Esophagus squamous epithelium (tissue), 5 donors: ENCODE measurements around the gene HES2. TPM values are rescaled to one million over a fixed set of nuclear protein-coding genes. Genes with fewer than 3 reads are reported as not detected.

Source experiments
- DNase-seq: peaks from one replicate; lab custom pipeline; 2025; lab: John Stamatoyannopoulos, UW
- H3K27ac ChIP-seq, 4 donors: fragments of 200-600 bp; sonication (generic); one replicate each; pipeline ENCODE4 v1.5.1; 2016 to 2019; ENCODE audit warnings: mild to moderate bottlenecking in 1 of 4
- H3K27me3 ChIP-seq, 4 donors: fragments of 200-600 bp; sonication (generic); 1 replicate in 3 of 4; 2 replicates in 1 of 4; pipeline versions ENCODE4 v1.5.1 to v1.6.0; 2017 to 2021; ENCODE audit warnings: antibody characterized with exemption in 1 of 4
- H3K36me3 ChIP-seq, 3 donors: fragments of 200-600 bp; sonication (generic); one replicate each; pipeline ENCODE4 v1.5.1; 2016 to 2019
- H3K4me1 ChIP-seq, 3 donors: fragments of 200-600 bp; sonication (generic); one replicate each; pipeline ENCODE4 v1.5.1; 2017 to 2019
- H3K4me3 ChIP-seq, 4 donors: fragments of 200-600 bp; sonication (generic); 1 replicate in 3 of 4; 2 replicates in 1 of 4; pipeline ENCODE4 v1.5.1; 2016 to 2019; ENCODE audit warnings: mild to moderate bottlenecking in 2 of 4, moderate library complexity in 1 of 4
- H3K9me3 ChIP-seq, 3 donors: fragments of 200-600 bp; sonication (generic); one replicate each; pipeline ENCODE4 v1.5.1; 2016 to 2019
- CTCF ChIP-seq, 6 experiments: fragments of 450-650 bp in 4 of 6; fragments of 200-600 bp in 2 of 6; sonication (generic) in 2 of 6; IDR thresholded peaks; one replicate each; pipeline ENCODE4 v1.5.1; 2016 to 2019; ENCODE audit warnings: antibody characterized with exemption in 6 of 6, mild to moderate bottlenecking in 4 of 6, moderate library complexity in 4 of 6
- POLR2A ChIP-seq, 4 donors: fragments of 450-650 bp; IDR thresholded peaks; one replicate each; pipeline ENCODE4 v1.6.1; 2017; ENCODE audit warnings: antibody characterized with exemption in 4 of 4, mild to moderate bottlenecking in 4 of 4, moderate library complexity in 3 of 4
- WGBS, 2 donors: methylation state at CpG; one replicate each; pipeline ENCODE4 v1.1.5; 2018; 5-methylcytosine and 5-hydroxymethylcytosine counted together
- intact Hi-C: fragments of 100-400 bp; cut with DNase I; formaldehyde crosslinking; loops from one replicate; pipeline ENCODE4 v1.15.0; 2022
- total RNA-seq, 4 donors: library from RNA; depleted of rRNA; stranded (reverse); fragments of >200 nt; gene quantifications; one replicate each; pipeline ENCODE4 v1.1.0, GENCODE V29; 2016
- donor health status: DM: yes; HTN: yes; CAD: no.

HES2 gene
- total RNA-seq, 4 donors from 2014 or later: 40.5 to 51.9 (median 50.2) TPM

- WGBS, 2 donors: 94% methylated on average over 4 of the region's 5 CpGs; no CpG with 5 or more reads in 1 of the 2 donors
- no peak for DNase-seq
- no peak overlapping the region for H3K4me3 ChIP-seq
- H3K27me3 ChIP-seq: peaks cover 0 to 32% (median 0%) of the 10 kb centered on the region in 4 donors
- intact Hi-C loops: no loop called here
- TF ChIP-seq CTCF (IDR thresholded peaks at IDR 0.05): no peak
- no peak for TF ChIP-seq POLR2A (IDR thresholded peaks at IDR 0.05)
- H3K36me3 ChIP-seq: peaks cover 30 to 99% (median 46%) of the 10 kb centered on the region in 3 donors
- H3K9me3 ChIP-seq: no peaks in the 10 kb centered on the region
- H3K27ac ChIP-seq: no peak overlapping the region
- peaks cover 4 to 12% (median 9%) of the 10 kb centered on the region in 3 donors for H3K4me1 ChIP-seq
These were observed 47.0 kb upstream of the HES2 start for GRCh38 chr1:6466751-6467150.

- intact Hi-C loops: no loop called here
- 50% methylated on average over 4 of the region's 43 CpGs; no CpG with 5 or more reads in 1 of the 2 donors for WGBS, 2 donors
- Histone ChIP-seq H3K27me3 (peaks cover 0 to 39% (median 0%) of the 10 kb centered on the region in 4 donors), H3K27ac (peak within 1 kb of the TSS in 2 of 4 donors; percentile 33 to 39), H3K4me1 (peaks cover 2 to 12% (median 6%) of the 10 kb centered on the region in 3 donors), H3K9me3 (no peaks in the 10 kb centered on the region), H3K36me3 (peaks cover 26 to 100% (median 45%) of the 10 kb centered on the region in 3 donors), H3K4me3 (peak within 1 kb of the TSS; percentile 7 to 37 (median 24))
- no peak for TF ChIP-seq CTCF (IDR thresholded peaks at IDR 0.05)
- no peak for TF ChIP-seq POLR2A (IDR thresholded peaks at IDR 0.05)
- no peak for DNase-seq
These were observed 46.3 kb upstream of the HES2 start, which contains the start of gene TNFRSF25 for GRCh38 chr1:6466023-6466422. Gene TNFRSF25 (minus strand): TSS chr1:6466173. CDS start chr1:6466107, 66 bp downstream.

- Histone ChIP-seq H3K36me3 (peaks cover 23 to 100% (median 40%) of the 10 kb centered on the region in 3 donors), H3K4me3 (peak overlapping the region; percentile 7 to 37 (median 24)), H3K27ac (peak overlapping the region in 2 of 4 donors; percentile 33 to 39), H3K27me3 (peaks cover 0 to 42% (median 0%) of the 10 kb centered on the region in 4 donors), H3K9me3 (no peaks in the 10 kb centered on the region), H3K4me1 (peaks cover 0 to 13% (median 10%) of the 10 kb centered on the region in 3 donors)
- TF ChIP-seq CTCF (IDR thresholded peaks at IDR 0.05): no peak
- intact Hi-C loops: no loop called here
- DNase-seq: no peak
- 60% methylated on average over 1 to 3 of the region's 21 CpGs for WGBS, 2 donors
These were observed 45.8 kb upstream of the HES2 start for GRCh38 chr1:6465461-6466005.

GRCh38 chr1:6464915-6465314, 45.2 kb upstream of the HES2 start:
- H3K9me3 ChIP-seq: no peaks in the 10 kb centered on the region
- H3K4me1 ChIP-seq: peaks cover 0 to 19% (median 14%) of the 10 kb centered on the region in 3 donors
- DNase-seq: no peak
- 86% methylated on average over 5 of the region's 5 CpGs; no CpG with 5 or more reads in 1 of the 2 donors for WGBS, 2 donors
- peak overlapping the region in 2 of 4 donors; percentile 33 to 39 for H3K27ac ChIP-seq
- peaks cover 0 to 49% (median 0%) of the 10 kb centered on the region in 4 donors for H3K27me3 ChIP-seq
- H3K4me3 ChIP-seq: peak overlapping the region in 3 of 4 donors; percentile 23 to 37 (median 26)
- H3K36me3 ChIP-seq: peaks cover 16 to 100% (median 34%) of the 10 kb centered on the region in 3 donors
- intact Hi-C loops: no loop called here
- no peak for TF ChIP-seq CTCF (IDR thresholded peaks at IDR 0.05)
- no peak for TF ChIP-seq POLR2A (IDR thresholded peaks at IDR 0.05)

GRCh38 chr1:6464514-6464836, 44.8 kb upstream of the HES2 start:
- DNase-seq: no peak
- intact Hi-C loops: no loop called here
- H3K27ac ChIP-seq: no peak overlapping the region
- H3K36me3 ChIP-seq: peaks cover 12 to 97% (median 30%) of the 10 kb centered on the region in 3 donors
- H3K4me3 ChIP-seq: peak overlapping the region in 1 of 4 donors; percentile 26
- TF ChIP-seq POLR2A (IDR thresholded peaks at IDR 0.05) (no peak), CTCF (IDR thresholded peaks at IDR 0.05) (peak in 1 of 6 experiments; percentile 10)
- WGBS, 2 donors: 67 to 93% methylated on average over 1 to 7 of the region's 7 CpGs
- peaks cover 0 to 22% (median 14%) of the 10 kb centered on the region in 3 donors for H3K4me1 ChIP-seq
- peaks cover 0 to 52% (median 0%) of the 10 kb centered on the region in 4 donors for H3K27me3 ChIP-seq
- H3K9me3 ChIP-seq: no peaks in the 10 kb centered on the region
